ENCODE data around the gene OSBPL10.

DNA sequence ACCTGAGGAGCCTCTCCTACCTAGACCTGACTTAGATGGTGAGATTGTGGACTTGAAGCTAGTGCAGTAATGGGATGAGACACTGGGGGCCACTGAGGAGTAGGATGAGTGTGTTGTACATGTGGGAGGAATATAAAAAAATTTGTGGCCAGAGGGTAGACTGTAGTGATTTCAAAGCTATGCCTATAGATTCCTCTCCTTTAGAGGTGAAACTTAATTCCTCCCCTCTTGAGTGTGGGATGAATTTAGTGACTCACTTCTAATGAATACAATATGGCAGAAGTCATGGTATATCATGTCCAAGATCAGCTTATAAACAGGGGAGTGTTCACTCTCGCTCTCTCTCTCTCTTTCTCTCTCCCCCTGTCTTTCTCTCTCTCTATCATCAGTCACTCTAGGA lies 7.2 kb upstream of the OSBPL10 start:
- TF ChIP-seq, protein P1, sequence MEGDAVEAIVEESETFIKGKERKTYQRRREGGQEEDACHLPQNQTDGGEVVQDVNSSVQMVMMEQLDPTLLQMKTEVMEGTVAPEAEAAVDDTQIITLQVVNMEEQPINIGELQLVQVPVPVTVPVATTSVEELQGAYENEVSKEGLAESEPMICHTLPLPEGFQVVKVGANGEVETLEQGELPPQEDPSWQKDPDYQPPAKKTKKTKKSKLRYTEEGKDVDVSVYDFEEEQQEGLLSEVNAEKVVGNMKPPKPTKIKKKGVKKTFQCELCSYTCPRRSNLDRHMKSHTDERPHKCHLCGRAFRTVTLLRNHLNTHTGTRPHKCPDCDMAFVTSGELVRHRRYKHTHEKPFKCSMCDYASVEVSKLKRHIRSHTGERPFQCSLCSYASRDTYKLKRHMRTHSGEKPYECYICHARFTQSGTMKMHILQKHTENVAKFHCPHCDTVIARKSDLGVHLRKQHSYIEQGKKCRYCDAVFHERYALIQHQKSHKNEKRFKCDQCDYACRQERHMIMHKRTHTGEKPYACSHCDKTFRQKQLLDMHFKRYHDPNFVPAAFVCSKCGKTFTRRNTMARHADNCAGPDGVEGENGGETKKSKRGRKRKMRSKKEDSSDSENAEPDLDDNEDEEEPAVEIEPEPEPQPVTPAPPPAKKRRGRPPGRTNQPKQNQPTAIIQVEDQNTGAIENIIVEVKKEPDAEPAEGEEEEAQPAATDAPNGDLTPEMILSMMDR (IDR thresholded peaks at IDR 0.05): no peak
- TF ChIP-seq POLR2AphosphoS5 (IDR thresholded peaks at IDR 0.05) (no peak), POLR2A (IDR thresholded peaks at IDR 0.05) (no peak)
